DND-41 (cell line): ENCODE measurements around the gene B3GLCT.

Experiments used
- ATAC-seq: fragments of 200-7000 bp; cut with Tn5 transposase; 3 replicates; pipeline ENCODE4 v1.9.1; 2021; ENCODE audit warnings: low read depth; ENCODE audit not compliant: insufficient read depth
- DNase-seq: peaks from one replicate; pipeline ENCODE4 v3.0.0-alpha.2; 2020
- H2AFZ ChIP-seq: 2 replicates; pipeline ENCODE4 v1.6.0; 2012; ENCODE audit warnings: low read depth, low read length
- H3K27ac ChIP-seq: 2 replicates; pipeline ENCODE4 v1.5.1; 2012; ENCODE audit warnings: low read length, inconsistent platforms
- H3K27me3 ChIP-seq: fragments of 200-600 bp; sonication (generic); 2 replicates; pipeline ENCODE4 v1.6.0; 2012; ENCODE audit warnings: low read length, mild to moderate bottlenecking, inconsistent platforms; ENCODE audit not compliant: insufficient read depth, poor library complexity
- H3K36me3 ChIP-seq: 2 replicates; pipeline ENCODE4 v1.5.1; 2012; ENCODE audit warnings: low read length, inconsistent platforms; ENCODE audit not compliant: insufficient read depth
- H3K4me1 ChIP-seq: 2 replicates; pipeline ENCODE4 v1.5.1; 2012; ENCODE audit warnings: mild to moderate bottlenecking, low read length; ENCODE audit not compliant: insufficient read depth
- H3K4me2 ChIP-seq: 2 replicates; pipeline ENCODE4 v1.6.0; 2012; ENCODE audit warnings: mild to moderate bottlenecking, moderate library complexity, low read length, inconsistent platforms; ENCODE audit not compliant: insufficient read depth
- H3K4me3 ChIP-seq, 2 experiments: fragments of 200-600 bp in 1 of 2; shearing (Covaris generic) in 1 of 2; 2 replicates each; pipeline ENCODE4 v1.5.1; 2012 to 2016; ENCODE audit warnings: inconsistent platforms in 2 of 2, low read length in 2 of 2, mild to moderate bottlenecking in 2 of 2, low read depth in 1 of 2, moderate library complexity in 1 of 2
- H3K79me2 ChIP-seq: 2 replicates; pipeline ENCODE4 v1.6.0; 2012; ENCODE audit warnings: low read length, inconsistent platforms; ENCODE audit not compliant: insufficient read depth
- H3K9ac ChIP-seq: 2 replicates; pipeline ENCODE4 v1.6.0; 2012; ENCODE audit warnings: low read depth, mild to moderate bottlenecking, inconsistent platforms, low read length, moderate library complexity
- H3K9me3 ChIP-seq: 2 replicates; pipeline ENCODE4 v1.5.1; 2012; ENCODE audit warnings: low read length, moderate library complexity, mild to moderate bottlenecking, inconsistent platforms; ENCODE audit not compliant: insufficient read depth, severe bottlenecking
- H4K20me1 ChIP-seq: 2 replicates; pipeline ENCODE4 v1.6.0; 2012; ENCODE audit warnings: low read length; ENCODE audit not compliant: insufficient read depth
- CTCF ChIP-seq: IDR thresholded peaks from 2 replicates; pipeline ENCODE4 v1.5.1; 2012; ENCODE audit warnings: borderline replicate concordance, low read length, moderate library complexity, mild to moderate bottlenecking; ENCODE audit not compliant: poor library complexity, severe bottlenecking; ENCODE audit errors: extremely low read depth
- EZH2 ChIP-seq: IDR thresholded peaks from 3 replicates; pipeline ENCODE4 v1.6.1; 2012; ENCODE audit warnings: borderline replicate concordance, low read depth, mild to moderate bottlenecking, moderate library complexity, low read length, inconsistent platforms; ENCODE audit not compliant: severe bottlenecking

The B3GLCT gene

GRCh38 chr13:31286930-31287329 is 87.2 kb downstream of the B3GLCT start:
- H3K4me3 ChIP-seq, result no peak overlapping the region
- no peaks in the 10 kb centered on the region for H3K79me2 ChIP-seq
- no peak overlapping the region for H3K4me2 ChIP-seq
- H3K27me3 ChIP-seq, result no peaks in the 10 kb centered on the region
- no peaks in the 10 kb centered on the region for H3K4me1 ChIP-seq
- H3K9ac ChIP-seq, result no peak overlapping the region
- H3K9me3 ChIP-seq, result peaks cover 11% of the 10 kb centered on the region
- no peaks in the 10 kb centered on the region for H4K20me1 ChIP-seq
- TF ChIP-seq CTCF (no peak), EZH2 (no peak)
- no peak overlapping the region for H2AFZ ChIP-seq
- H3K27ac ChIP-seq, result no peak overlapping the region
- ATAC-seq (no peak), DNase-seq (no peak)
- peaks cover 35% of the 10 kb centered on the region for H3K36me3 ChIP-seq

GRCh38 chr13:31301119-31301518 is 101.3 kb downstream of the B3GLCT start:
- Histone ChIP-seq H3K4me3 (no peak overlapping the region), H3K4me1 (no peaks in the 10 kb centered on the region), H3K27me3 (no peaks in the 10 kb centered on the region), H2AFZ (no peak overlapping the region), H3K79me2 (no peaks in the 10 kb centered on the region), H3K27ac (no peak overlapping the region), H3K9ac (no peak overlapping the region), H3K9me3 (peaks cover 6% of the 10 kb centered on the region), H4K20me1 (no peaks in the 10 kb centered on the region), H3K4me2 (no peak overlapping the region), H3K36me3 (peaks cover 22% of the 10 kb centered on the region)
- TF ChIP-seq CTCF (no peak), EZH2 (no peak)
- no peak for DNase-seq
- ATAC-seq, result no peak

- DNase-seq (no peak), ATAC-seq (no peak)
- Histone ChIP-seq H3K9me3 (peaks cover 46% of the 10 kb centered on the region), H3K79me2 (no peaks in the 10 kb centered on the region), H2AFZ (no peak overlapping the region), H3K36me3 (peaks cover 14% of the 10 kb centered on the region; the same call in 1 of the 2 replicates), H3K4me3 (no peak overlapping the region), H3K4me2 (no peak overlapping the region), H3K4me1 (no peaks in the 10 kb centered on the region), H3K9ac (no peak overlapping the region), H3K27me3 (no peaks in the 10 kb centered on the region), H4K20me1 (no peaks in the 10 kb centered on the region), H3K27ac (no peak overlapping the region)
- no peak for TF ChIP-seq CTCF
- TF ChIP-seq EZH2, result no peak
Measured at GRCh38 chr13:31310356-31310755, 110.6 kb downstream of the B3GLCT start.

GRCh38 chr13:31310786-31311185 is 111.0 kb downstream of the B3GLCT start:
- Histone ChIP-seq H3K4me3 (no peak overlapping the region), H2AFZ (no peak overlapping the region), H4K20me1 (no peaks in the 10 kb centered on the region), H3K9me3 (peaks cover 49% of the 10 kb centered on the region), H3K4me1 (no peaks in the 10 kb centered on the region), H3K27me3 (no peaks in the 10 kb centered on the region), H3K27ac (no peak overlapping the region), H3K36me3 (peaks cover 16% of the 10 kb centered on the region; the same call in 1 of the 2 replicates), H3K4me2 (no peak overlapping the region), H3K9ac (no peak overlapping the region), H3K79me2 (no peaks in the 10 kb centered on the region)
- no peak for ATAC-seq
- TF ChIP-seq EZH2 (no peak), CTCF (no peak)
- no peak for DNase-seq
